DND-41 (cell line): ENCODE measurements around the gene PSRC1.
A peak's percentile ranks its signal among the peaks of the same experiment; 100 is the strongest.

Source experiments
- ATAC-seq: fragments of 200-7000 bp; cut with Tn5 transposase; 3 replicates; pipeline ENCODE4 v1.9.1; 2021; ENCODE audit warnings: low read depth; ENCODE audit not compliant: insufficient read depth
- DNase-seq: peaks from one replicate; pipeline ENCODE4 v3.0.0-alpha.2; 2020
- H2AFZ ChIP-seq: 2 replicates; pipeline ENCODE4 v1.6.0; 2012; ENCODE audit warnings: low read depth, low read length
- H3K27ac ChIP-seq: 2 replicates; pipeline ENCODE4 v1.5.1; 2012; ENCODE audit warnings: low read length, inconsistent platforms
- H3K27me3 ChIP-seq: fragments of 200-600 bp; sonication (generic); 2 replicates; pipeline ENCODE4 v1.6.0; 2012; ENCODE audit warnings: low read length, mild to moderate bottlenecking, inconsistent platforms; ENCODE audit not compliant: insufficient read depth, poor library complexity
- H3K36me3 ChIP-seq: 2 replicates; pipeline ENCODE4 v1.5.1; 2012; ENCODE audit warnings: low read length, inconsistent platforms; ENCODE audit not compliant: insufficient read depth
- H3K4me1 ChIP-seq: 2 replicates; pipeline ENCODE4 v1.5.1; 2012; ENCODE audit warnings: mild to moderate bottlenecking, low read length; ENCODE audit not compliant: insufficient read depth
- H3K4me2 ChIP-seq: 2 replicates; pipeline ENCODE4 v1.6.0; 2012; ENCODE audit warnings: mild to moderate bottlenecking, moderate library complexity, low read length, inconsistent platforms; ENCODE audit not compliant: insufficient read depth
- H3K4me3 ChIP-seq, 2 experiments: fragments of 200-600 bp in 1 of 2; shearing (Covaris generic) in 1 of 2; 2 replicates each; pipeline ENCODE4 v1.5.1; 2012 to 2016; ENCODE audit warnings: inconsistent platforms in 2 of 2, low read length in 2 of 2, mild to moderate bottlenecking in 2 of 2, low read depth in 1 of 2, moderate library complexity in 1 of 2
- H3K79me2 ChIP-seq: 2 replicates; pipeline ENCODE4 v1.6.0; 2012; ENCODE audit warnings: low read length, inconsistent platforms; ENCODE audit not compliant: insufficient read depth
- H3K9ac ChIP-seq: 2 replicates; pipeline ENCODE4 v1.6.0; 2012; ENCODE audit warnings: low read depth, mild to moderate bottlenecking, inconsistent platforms, low read length, moderate library complexity
- H3K9me3 ChIP-seq: 2 replicates; pipeline ENCODE4 v1.5.1; 2012; ENCODE audit warnings: low read length, moderate library complexity, mild to moderate bottlenecking, inconsistent platforms; ENCODE audit not compliant: insufficient read depth, severe bottlenecking
- H4K20me1 ChIP-seq: 2 replicates; pipeline ENCODE4 v1.6.0; 2012; ENCODE audit warnings: low read length; ENCODE audit not compliant: insufficient read depth
- CTCF ChIP-seq: IDR thresholded peaks from 2 replicates; pipeline ENCODE4 v1.5.1; 2012; ENCODE audit warnings: borderline replicate concordance, low read length, moderate library complexity, mild to moderate bottlenecking; ENCODE audit not compliant: poor library complexity, severe bottlenecking; ENCODE audit errors: extremely low read depth
- EZH2 ChIP-seq: IDR thresholded peaks from 3 replicates; pipeline ENCODE4 v1.6.1; 2012; ENCODE audit warnings: borderline replicate concordance, low read depth, mild to moderate bottlenecking, moderate library complexity, low read length, inconsistent platforms; ENCODE audit not compliant: severe bottlenecking

The PSRC1 gene

GRCh38 chr1:109295712-109296415 is 12.9 kb upstream of the PSRC1 start:
- DNase-seq (no peak), ATAC-seq (peak; percentile 56; the same call in 2 of the 3 replicates)
- no peaks in the 10 kb centered on the region for H4K20me1 ChIP-seq
- no peaks in the 10 kb centered on the region for H3K27me3 ChIP-seq
- H3K4me3 ChIP-seq, result no peak overlapping the region
- H3K27ac ChIP-seq, result no peak overlapping the region
- no peaks in the 10 kb centered on the region for H3K9me3 ChIP-seq
- no peaks in the 10 kb centered on the region for H3K4me1 ChIP-seq
- no peaks in the 10 kb centered on the region for H3K36me3 ChIP-seq
- H3K4me2 ChIP-seq, result no peak overlapping the region
- H3K9ac ChIP-seq, result no peak overlapping the region
- no peak for TF ChIP-seq CTCF
- no peak for TF ChIP-seq EZH2
- H2AFZ ChIP-seq, result no peak overlapping the region
- H3K79me2 ChIP-seq, result no peaks in the 10 kb centered on the region

DNA sequence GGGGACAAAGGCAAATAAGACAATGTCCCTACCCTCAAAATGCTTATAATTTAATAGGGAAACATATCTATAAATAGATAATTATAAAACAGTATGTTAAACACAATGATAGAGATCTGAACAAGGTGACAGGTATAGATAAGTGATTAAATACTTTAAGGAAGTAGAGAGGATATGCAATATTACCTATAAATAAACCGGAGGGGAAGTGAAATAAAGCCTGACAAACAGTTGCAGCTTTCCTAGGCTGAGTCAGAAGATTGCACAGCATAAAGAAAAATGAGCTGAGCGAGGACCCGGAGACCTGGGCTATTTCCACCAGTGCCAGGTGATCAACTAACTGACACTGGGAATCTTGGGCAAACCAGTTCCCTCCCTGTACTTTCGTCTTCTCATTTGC is 11.5 kb upstream of the PSRC1 start:
- no peak overlapping the region for H3K4me2 ChIP-seq
- no peak overlapping the region for H3K9ac ChIP-seq
- DNase-seq (no peak), ATAC-seq (no peak)
- no peaks in the 10 kb centered on the region for H3K27me3 ChIP-seq
- no peak for TF ChIP-seq EZH2
- no peak for TF ChIP-seq CTCF
- H3K27ac ChIP-seq, result no peak overlapping the region
- no peaks in the 10 kb centered on the region for H3K9me3 ChIP-seq
- H3K79me2 ChIP-seq, result no peaks in the 10 kb centered on the region
- H4K20me1 ChIP-seq, result no peaks in the 10 kb centered on the region
- H2AFZ ChIP-seq, result no peak overlapping the region
- no peaks in the 10 kb centered on the region for H3K4me1 ChIP-seq
- H3K4me3 ChIP-seq, result no peak overlapping the region
- no peaks in the 10 kb centered on the region for H3K36me3 ChIP-seq

DNA sequence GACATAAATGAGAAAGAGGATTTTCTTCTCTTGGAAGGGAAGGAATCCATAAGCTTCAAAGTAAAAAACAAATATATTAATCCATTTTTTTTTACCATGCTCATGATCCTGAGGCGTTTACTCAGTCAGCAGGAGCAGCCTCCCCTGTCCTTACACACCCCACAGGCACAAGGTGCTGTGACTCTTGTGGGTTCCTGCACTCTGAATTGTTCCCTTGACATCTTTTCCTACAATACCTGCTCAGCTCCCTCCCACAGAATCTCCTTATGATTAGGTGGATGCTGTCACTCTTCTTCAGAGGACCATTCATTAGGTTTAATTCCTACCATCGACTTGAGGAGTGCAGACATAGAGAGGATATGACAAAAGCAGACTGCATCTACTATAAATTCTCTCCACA is 10.1 kb upstream of the PSRC1 start:
- no peak overlapping the region for H3K4me2 ChIP-seq
- H3K9ac ChIP-seq, result no peak overlapping the region
- H4K20me1 ChIP-seq, result no peaks in the 10 kb centered on the region
- no peak overlapping the region for H2AFZ ChIP-seq
- DNase-seq, result no peak
- H3K4me1 ChIP-seq, result no peaks in the 10 kb centered on the region
- H3K79me2 ChIP-seq, result no peaks in the 10 kb centered on the region
- no peaks in the 10 kb centered on the region for H3K9me3 ChIP-seq
- H3K36me3 ChIP-seq, result no peaks in the 10 kb centered on the region
- no peak for ATAC-seq
- no peak overlapping the region for H3K4me3 ChIP-seq
- no peak overlapping the region for H3K27ac ChIP-seq
- no peaks in the 10 kb centered on the region for H3K27me3 ChIP-seq
- TF ChIP-seq CTCF (no peak), EZH2 (no peak)
